NCI-H524 (cell line): Measurements from ENCODE around the gene AKT1S1.

Experiments used
- DNase-seq, 2 experiments: peaks; one replicate each; lab custom pipeline; 2025; lab: John Stamatoyannopoulos, UW

Gene AKT1S1

DNA sequence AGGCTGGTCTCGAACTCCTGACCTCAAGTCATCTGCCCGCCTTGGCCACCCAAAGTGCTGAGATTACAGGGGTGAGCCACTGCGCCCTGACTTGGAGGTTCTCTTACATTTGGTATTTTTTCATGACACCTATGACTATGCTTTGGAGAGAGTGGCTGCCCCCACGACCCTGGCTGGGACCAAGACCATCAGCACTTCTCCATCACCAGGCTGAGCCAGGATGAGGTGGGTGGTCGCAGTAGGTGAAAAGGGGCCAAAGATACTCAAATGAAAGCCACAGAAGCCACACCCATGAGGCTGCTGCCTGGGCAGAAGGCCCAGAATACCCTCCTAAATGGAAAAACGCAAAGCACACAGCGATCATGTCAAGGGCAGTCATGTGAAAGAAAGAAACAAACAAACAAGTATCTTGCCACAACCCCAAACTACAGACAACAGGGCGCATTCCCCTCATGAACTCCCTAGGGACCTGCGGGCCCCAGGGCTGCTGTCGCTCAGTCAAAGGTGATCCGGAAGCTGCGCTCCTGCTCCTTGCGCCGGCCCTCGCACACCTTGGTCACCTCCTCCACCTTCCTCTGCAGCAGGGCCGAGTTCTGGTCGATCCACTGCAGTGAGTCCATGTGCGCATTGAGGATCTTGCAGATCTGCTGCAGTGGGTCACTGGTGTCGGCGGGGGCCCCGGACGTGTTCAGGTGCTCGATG is 30.7 kb upstream of the AKT1S1 start:
- DNase-seq = no peak

DNA sequence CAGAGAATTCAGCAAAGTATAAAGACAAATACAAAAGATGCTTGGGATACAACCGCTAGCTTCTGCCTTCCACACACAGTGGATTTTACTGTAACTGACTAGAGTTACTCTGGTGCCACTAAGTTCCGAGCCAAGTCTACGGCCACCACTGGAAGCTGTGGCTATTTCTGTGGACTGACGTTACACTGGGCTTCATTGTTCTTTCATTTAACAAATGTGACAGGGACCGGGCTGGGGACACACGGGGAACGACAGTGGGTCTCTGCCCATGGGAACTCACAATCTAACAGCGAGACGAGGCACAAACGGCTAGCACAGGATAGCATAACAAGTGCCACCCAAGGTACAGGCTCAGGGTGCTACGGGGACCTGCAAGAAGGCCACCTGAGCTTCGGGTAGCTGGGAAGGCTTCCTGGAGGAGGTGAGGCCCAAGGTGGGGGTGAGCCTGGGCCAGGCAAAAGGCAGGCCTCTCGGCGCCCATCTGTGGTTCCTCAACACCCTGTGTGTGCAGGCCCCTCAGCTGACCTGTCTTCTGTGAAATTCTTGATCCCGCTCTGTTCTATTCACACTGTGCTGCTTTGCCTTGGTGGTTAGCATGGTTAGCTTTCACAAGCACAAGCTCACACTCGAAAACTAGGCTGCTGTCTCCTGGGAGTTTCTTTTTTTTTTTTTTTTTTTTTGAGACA is 29.9 kb upstream of the AKT1S1 start:
- no peak for DNase-seq

DNA sequence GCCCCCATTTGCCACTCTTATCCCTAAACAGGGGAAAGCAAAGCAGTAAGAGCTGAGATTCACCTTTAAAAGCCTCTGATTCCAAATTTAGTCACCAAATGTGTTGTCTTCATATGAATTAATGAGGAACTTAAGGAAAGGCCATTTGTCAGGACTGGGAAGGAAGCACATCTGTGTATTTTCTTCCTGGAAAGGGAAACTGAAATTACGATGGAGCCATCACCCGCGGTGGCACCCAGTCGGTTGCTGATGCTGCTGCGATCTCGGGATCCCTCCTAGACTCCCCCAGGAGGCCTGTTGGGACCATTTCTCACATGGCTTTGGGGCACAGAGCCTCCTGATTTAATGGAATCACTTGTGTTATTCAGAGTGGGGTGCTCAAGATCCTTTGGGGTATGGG is 27.0 kb upstream of the AKT1S1 start:
- DNase-seq = no peak

DNA sequence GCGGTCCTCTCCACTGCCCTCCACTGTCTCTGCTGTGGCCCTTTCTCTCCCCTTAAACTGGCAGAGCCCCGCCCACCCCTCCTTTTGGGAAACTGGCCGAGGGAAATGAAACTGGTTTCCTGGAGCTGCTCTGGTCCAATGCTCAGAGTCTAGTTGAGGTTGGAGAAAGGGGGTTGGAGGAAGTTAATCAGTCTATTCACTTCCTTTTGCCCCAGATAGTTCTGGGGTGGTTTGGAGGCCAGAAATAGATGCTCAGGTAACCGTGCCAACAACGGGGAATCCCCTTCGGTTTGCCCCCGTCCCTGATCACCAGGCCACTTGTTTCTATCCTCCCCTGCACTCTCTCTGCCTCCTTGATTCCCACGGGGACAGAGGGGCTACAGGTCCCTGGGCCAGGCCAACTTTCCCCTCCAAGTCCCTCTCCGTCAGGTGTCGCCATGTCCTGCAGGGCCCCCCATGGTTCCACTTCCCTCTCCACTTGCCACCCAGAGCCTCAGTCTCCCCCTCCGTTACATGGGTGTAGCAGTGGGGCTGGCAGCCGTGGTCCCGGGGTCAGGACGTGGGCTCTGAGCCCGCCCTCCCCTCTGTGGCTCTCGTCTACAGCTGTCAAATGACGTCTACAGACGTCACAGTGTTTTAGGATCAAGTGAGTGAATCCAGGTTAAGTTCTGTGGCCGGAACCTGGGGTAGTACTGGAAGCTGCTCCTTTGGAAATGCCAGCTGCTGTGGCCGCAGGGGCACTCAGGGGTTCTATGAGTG is 19.9 kb upstream of the AKT1S1 start, which contains the start of gene IL4I1:
IL4I1 (minus strand) TSS at position 25 of the 759 bp plus-strand sequence. CDS start 727 bp downstream, outside the sequence.
- DNase-seq = no peak

DNA sequence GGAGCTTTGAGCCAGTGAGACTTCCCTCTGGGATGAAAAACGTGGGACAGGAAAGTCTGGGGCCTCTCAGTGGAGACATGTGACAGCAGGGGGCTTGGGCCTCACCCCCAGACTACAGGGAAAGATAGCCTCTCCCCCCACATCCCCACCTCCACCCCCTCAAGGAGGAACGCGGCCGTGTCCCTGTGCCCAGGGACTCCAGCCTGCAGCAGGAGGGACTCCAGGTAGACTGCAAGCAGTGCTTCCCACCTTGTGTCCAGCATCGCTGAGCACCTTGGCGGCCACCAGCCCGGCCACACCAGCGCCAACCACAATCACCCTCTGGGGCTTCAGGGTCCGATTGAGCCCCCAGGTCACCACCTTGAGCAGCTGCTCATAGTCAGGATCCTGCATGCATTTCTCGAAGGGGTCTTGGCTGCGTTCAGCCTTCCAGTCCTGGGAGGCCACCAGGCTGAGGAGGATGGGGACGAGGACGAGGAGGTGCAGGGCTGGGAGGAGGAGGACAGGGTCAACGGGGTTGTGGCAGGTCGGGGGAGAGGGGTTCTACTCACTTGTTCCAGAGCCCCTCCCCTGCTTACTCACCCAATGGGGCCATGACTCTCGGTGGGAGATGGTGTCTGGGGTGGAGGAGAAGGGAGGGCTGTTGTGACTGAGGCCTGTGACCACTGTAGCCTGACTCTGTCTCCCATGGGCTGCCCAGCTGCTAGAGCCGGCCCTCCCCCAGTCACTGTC is 18.6 kb upstream of the AKT1S1 start:
- DNase-seq = no peak

DNA sequence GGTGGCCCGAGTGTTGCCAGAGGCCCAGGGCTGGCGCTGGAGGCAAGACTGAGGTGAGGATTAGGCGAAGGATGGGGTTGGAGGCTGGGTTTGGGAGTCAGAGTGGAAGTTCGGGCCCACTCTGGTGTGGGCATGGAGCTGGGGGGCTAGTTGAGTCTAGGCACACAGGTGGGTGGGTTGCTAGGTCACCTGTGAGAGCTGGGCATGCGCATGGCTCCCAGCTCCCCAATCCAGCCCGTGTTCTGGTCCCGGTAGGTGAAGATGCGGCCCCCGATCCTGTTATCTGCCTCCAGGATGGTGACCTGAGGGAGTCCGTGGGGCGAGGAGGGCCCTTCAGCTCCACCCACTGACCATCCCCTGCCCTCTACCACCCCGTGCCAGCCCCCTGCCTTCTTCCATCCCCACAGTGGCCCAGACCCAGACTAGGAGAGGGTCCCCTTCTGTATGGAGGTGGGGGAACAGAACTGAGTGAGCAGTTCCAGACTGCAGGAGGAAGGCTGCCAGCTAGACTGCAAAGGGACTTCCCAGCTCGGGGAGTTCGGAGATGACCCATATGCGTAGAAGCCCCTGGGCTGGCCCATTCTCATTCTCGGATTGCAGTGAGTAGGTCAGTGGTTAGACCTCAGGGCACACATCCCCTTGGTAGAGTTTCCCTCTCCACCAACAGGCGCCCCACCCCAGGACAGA is 17.9 kb upstream of the AKT1S1 start:
- no peak for DNase-seq

DNA sequence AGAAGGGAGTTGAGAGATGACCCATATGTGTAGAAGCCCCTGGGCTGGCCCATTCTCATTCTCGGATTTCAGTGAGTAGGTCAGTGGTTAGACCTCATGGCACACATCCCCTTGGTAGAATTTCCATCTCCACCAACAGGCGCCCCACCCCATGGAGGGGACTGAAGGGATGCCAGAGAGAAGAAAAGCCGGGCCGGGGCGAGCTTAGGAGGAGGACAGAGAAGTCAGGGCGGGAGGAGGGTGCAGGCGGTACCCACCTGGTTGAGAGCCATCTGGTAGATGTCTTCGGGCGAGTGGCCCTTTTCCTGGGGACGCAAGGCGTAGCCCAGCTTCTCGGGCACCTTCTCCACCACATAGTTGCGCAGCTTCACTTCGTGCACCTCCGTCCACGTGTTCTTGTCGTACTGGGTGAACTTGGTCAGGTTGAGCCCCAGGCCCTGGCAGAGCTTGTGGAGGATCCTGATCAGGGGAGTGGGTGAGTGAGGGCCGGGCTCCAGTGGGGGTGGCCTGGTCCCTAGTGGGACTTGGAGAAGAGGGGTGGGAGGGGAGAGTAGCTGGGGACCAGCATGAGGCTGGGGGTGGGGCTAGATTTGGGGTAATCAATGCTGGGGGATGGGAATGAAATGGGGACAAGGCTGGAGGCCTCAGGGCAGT is 17.0 kb upstream of the AKT1S1 start:
- no peak for DNase-seq

DNA sequence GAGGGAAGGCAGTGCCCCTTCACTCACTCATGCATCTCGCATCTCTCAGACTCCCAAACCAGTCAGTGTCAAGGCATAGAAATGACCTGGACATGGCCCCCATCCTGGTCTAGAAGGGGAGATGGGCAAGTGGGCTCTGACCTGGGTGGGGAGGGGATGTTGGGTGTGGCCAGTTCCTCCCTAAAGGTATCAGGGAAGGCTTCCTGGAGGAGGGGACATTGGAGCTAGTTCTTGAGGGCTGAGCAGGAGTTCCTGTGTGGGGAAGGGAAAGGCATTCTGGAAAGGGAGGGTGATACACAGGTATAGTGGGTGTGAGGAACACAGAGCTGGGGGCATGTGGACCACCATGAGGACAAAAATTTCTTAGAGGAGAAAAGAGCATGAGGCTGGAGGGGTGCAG is 15.6 kb upstream of the AKT1S1 start:
- no peak for DNase-seq

DNA sequence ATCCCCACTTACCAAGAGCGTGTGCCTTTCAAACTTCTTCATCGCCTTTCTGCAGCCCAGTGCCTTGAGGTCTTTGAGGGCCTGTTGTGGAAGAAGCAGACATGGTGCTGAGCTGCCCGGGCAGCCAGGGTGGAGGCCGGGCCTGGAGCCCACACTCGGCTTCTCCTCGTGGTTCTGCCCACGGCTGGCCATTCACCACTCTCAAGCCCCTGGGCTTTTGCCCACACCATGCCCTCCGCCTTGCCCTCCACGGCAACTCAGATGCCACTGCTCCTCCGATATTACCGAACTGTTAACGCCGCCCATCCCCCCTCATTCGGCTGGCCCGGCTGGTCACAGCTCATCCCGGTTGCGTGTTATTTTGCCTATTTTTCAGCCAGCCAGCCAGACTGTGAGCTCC is 14.2 kb upstream of the AKT1S1 start:
- no peak for DNase-seq

DNA sequence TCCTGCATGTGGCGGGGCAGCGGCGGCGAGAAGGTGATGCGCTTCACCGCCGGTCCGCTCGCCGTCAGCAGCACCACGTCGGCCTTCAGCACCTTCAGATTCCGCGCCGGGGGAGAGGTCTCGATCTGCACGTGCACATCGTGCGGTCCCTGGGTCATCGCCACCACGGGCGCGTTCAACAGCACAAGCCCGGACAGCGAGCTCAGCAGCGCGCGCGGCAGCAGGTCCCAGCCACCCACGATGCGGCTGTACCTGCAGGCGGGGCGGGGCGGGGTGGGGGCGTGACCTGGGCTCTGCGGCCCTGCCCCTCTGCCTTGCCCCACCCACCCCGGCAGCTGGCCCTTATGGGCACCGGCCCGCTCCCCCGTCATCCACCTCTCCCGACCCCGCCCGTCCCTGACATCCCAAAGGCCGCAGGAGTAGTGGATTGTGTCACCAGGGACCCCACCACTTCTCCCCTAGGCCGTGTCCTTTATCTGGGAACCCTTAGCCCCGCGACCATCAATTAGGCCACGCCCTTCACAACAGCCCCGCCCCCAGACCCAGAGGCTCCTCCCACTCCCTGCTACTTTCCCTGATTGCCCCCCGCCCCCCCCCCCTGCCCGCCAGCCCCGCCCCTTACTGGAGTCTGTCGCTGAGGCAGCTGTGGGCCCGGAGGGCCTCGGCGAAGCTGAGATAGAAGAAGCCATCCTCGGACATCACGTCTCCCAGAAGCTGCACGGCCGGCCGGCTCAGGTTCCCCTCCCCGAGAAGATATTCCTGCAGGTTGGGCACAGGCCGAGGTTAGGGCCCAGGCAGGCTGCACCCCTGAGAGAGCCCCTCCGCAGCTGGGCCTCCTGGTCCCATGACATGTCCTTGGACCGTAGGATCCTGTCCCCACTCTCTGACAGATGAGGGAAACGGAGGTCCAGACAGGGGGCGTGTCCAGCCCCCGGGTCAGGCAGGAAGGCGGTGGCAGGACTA is 13.5 kb upstream of the AKT1S1 start:
- DNase-seq = peak in 1 of 2 experiments; percentile 57

DNA sequence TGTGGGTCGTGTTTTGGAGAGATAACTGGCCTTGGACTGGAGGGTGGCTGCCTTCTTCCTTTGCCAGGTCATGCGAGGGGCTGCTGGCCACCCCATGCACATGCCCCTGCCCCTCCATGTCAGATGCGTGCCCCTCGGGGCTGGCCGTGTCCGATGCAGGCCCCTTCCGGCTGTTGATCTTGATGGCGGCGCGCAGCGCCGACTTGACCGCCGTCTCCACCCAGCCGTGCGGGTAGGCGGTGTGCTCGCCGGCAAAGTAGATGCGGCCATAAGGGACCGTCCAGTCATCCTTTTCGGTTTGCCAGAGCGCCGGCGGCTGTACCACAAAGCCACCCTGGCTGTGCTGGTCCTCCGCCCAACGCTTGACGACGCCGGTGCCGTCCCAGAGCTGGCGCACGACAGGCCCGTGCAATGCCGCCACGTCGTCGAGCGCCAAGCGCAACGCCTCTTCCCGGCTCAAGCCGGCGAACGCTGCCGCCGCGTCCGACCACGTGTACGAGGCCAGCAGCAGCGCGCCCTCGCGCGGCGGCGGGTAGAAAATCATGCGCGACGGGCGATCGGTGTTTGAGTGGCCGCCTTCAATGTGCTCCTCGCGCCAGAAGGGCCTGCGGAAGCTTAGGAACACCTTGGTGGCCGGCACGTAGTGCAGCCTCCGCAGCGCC is 12.7 kb upstream of the AKT1S1 start:
- DNase-seq = peak; percentile 25 to 78

DNA sequence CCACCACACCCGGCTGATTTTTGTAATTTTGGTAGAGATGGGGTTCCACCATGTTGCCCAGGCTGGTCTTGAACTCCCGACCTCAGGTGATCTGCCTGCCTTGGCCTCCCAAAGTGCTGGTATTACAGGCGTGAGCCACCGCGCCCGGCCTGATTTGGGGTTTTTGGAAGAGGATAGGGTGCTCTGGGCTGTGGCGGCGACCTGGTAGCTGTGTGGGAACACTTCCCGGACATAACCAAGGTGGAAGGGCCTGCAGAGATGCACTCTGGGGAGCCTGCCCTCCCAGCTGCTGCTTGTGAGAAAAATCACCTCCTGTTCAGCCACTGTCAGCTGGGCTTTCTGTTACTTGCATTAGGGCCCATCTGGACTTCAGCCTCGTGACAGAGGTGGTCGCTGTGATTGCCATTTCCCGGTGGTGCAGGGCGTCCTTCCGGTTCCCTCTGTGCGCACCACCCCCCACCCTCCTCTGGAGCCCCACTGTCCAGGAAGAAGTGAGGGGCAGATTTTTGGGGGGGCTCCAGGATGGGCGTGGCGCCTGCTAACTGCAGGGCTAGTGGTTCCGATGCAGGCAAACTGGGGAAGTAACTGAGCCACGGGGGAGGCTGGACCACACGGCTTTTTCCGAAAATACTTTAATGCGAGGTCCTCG is 12.0 kb upstream of the AKT1S1 start:
- peak in 1 of 2 experiments; percentile 49 for DNase-seq

DNA sequence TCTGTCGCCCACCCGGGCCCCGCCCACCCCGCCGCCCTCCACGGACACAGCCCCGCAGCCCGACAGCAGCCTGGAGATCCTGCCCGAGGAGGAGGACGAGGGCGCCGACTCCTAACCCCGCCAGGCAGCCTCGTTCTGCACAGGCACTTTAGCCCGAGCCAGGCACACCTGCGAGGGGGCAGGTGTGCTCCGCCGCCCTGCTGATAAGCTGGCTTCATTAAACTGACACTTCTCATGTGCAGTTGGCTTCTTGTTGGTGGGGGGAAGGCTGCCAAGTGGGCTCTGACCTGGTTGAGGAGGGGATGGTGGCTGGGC is 11.3 kb upstream of the AKT1S1 start:
- no peak for DNase-seq

DNA sequence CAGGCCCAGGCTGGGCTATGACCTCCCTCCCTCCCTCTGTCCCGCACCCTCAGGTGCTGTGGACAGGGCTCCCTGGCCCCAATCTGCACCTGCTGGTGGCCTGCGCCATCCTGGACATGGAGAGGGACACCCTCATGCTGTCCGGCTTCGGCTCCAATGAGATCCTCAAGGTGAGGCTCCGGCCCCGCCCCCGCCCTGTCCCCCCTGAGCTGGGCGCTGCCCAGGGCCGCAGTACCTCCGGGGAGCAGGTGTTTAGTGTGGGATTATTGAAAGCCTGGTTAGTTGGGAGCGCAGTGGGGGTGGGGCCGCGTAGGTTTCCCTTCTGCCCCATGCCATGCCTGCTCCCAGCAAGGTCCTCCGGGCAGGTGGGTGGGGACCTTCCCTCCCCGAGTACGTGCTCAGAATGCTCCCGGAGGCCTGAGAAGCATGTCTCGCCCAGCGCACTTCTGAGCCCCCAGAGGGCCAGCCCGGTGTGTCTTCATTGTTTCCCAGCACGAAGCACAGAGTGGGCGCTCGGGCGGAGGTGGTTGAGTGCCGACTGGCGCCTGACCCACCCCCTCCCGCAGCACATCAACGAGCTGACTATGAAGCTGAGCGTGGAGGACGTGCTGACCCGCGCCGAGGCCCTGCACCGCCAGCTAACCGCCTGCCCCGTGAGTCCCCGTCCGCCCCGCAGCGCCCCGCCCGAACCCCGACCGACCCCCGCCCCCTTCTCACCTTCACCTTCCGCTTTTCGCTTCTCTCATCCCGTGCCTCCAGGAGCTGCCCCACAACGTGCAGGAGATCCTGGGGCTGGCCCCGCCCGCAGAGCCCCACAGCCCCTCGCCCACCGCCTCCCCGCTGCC is 10.7 kb upstream of the AKT1S1 start:
- no peak for DNase-seq

DNA sequence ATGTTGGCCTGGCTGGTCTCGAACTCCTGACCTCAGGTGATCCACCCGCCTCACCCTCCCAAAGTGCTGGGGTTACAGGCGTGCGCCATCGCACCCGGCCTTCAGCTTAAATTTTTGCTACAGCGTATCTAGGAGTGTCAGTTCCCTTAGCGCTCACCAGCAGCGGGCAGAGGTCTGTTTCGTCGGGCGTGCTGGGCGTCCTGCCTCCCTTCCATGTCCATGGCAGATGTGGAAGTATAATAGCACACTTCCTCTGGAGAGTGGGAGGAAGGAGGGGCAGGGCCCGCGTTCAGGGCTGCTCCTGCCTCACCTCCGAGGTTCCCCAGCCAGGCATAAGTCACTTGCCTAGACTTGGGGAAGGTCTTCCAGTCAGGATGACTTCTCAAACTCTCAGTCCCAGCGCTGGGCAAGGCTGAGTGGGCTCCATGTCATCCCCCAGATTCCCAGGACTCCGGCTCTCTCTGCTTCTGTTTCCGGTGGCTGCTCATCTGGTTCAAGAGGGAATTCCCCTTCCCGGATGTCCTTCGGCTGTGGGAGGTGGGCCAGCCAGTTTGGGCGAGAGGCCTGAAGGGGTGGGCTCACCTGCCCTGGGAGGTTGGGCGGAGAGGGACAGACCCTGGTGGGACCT is 10.0 kb upstream of the AKT1S1 start:
- no peak for DNase-seq

DNA sequence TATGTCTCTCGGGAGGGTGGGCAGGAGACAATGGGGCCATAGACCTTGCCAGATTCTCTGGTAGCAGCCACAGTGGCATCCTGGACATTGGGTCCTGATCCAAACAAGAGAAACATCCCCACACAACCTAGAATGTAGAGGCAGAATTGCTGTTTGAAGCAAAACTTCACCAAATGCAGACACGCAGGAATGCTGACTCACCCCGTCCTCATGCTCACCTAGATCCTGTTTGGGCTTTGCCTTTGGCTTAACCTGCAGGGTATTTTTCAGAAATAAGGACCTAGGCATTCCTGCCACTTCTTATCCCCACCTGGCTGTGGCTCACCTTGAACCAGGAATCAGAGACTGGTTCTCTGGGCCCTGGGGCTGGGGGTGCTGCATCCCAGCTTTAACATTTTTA is 7.6 kb upstream of the AKT1S1 start:
- DNase-seq = no peak

DNA sequence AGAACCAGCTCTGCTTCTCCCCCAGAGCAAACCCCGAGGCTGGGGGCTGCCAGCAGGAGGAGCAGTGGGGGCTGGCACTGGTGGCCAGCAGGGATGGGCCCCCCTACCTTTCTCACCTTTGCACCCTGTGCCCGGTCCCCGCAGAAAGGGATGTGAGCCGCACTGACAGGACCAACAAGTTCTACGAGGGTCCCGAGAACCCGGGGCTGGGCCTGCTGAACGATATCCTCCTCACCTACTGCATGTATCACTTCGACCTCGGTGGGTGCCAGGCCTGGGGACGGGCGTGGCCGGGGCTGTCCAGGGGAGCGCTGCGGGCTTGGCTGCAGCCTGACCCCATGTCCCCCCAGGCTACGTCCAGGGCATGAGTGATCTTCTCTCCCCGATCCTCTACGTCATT is 7.0 kb upstream of the AKT1S1 start:
- no peak for DNase-seq

DNA sequence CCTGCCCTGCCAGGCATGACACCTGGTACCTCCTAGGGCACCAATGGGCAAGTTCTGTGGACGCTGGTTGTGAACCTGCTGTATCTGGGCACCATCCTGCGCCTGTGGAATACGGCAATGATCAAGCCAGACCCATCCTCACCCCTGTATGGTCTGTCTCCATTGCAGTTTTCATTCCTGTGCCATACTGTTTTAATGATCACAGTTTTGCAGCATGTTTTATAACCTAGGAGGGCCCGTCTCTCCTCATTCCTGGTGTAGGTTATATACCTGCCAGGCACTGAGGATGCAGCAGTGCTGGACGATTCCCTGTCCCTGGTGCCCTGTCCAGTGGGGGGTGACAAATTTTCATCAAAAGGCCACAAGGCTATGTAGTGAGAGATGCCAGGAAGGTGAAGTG is 5.9 kb upstream of the AKT1S1 start:
- no peak for DNase-seq
